DMS 273 (cell line): ENCODE results near the gene KCNG2.
A peak's percentile ranks its signal among the peaks of the same experiment; 100 is the strongest.

Experiments used
- DNase-seq: peaks from one replicate; lab custom pipeline; 2025; ENCODE audit not compliant: unreplicated experiment; lab: John Stamatoyannopoulos, UW

Gene KCNG2

GRCh38 chr18:79796531-79797405 is 970 bp upstream of the KCNG2 start:
- peak; percentile 72 for DNase-seq

- peak; percentile 43 for DNase-seq
Measured at GRCh38 chr18:79798346-79798998, 734 bp downstream of the KCNG2 start.

GRCh38 chr18:79798999-79799370 is 1.2 kb downstream of the KCNG2 start:
- peak; percentile 30 for DNase-seq

GRCh38 chr18:79799619-79800370 is 2.1 kb downstream of the KCNG2 start:
- no peak for DNase-seq

- DNase-seq, result no peak
Measured at GRCh38 chr18:79800371-79801180, 2.8 kb downstream of the KCNG2 start.

GRCh38 chr18:79801217-79801616 is 3.5 kb downstream of the KCNG2 start:
- no peak for DNase-seq

GRCh38 chr18:79801641-79802040 is 3.9 kb downstream of the KCNG2 start:
- no peak for DNase-seq

GRCh38 chr18:79802298-79802697 is 4.6 kb downstream of the KCNG2 start:
- no peak for DNase-seq

GRCh38 chr18:79803611-79804051 is 5.9 kb downstream of the KCNG2 start:
- DNase-seq, result no peak

- DNase-seq, result no peak
Measured at GRCh38 chr18:79804130-79804787, 6.5 kb downstream of the KCNG2 start.

- no peak for DNase-seq
Measured at GRCh38 chr18:79805211-79805887, 7.6 kb downstream of the KCNG2 start.

GRCh38 chr18:79805926-79806487 is 8.3 kb downstream of the KCNG2 start:
- DNase-seq, result no peak

GRCh38 chr18:79806976-79807841 is 9.5 kb downstream of the KCNG2 start:
- no peak for DNase-seq

- no peak for DNase-seq
Measured at GRCh38 chr18:79809482-79810192, 11.9 kb downstream of the KCNG2 start.

GRCh38 chr18:79812052-79812451 is 14.3 kb downstream of the KCNG2 start:
- no peak for DNase-seq

GRCh38 chr18:79814373-79814772 is 16.6 kb downstream of the KCNG2 start:
- no peak for DNase-seq

- no peak for DNase-seq
Measured at GRCh38 chr18:79815657-79816056, 17.9 kb downstream of the KCNG2 start.

- no peak for DNase-seq
Measured at GRCh38 chr18:79816092-79816491, 18.4 kb downstream of the KCNG2 start.
